Measurements from ENCODE around the gene SPARC.
A peak's percentile ranks its signal among the peaks of the same experiment; 100 is the strongest.

The SPARC gene

GRCh38 chr5:151661968-151662732, 24.6 kb downstream of the SPARC start:
- TF ChIP-seq ZNF8 (CRISPR knock-in tag; IDR thresholded peaks at IDR 0.05) = no peak
- no peak for TF ChIP-seq ZNF565 (CRISPR knock-in tag; conservative IDR thresholded peaks at IDR 0.05; ENCODE audit: low read depth)
- TF ChIP-seq ZNF70 (CRISPR knock-in tag; IDR thresholded peaks at IDR 0.05) = no peak
- TF ChIP-seq ESRRG (CRISPR knock-in tag; IDR thresholded peaks at IDR 0.05) = no peak
- no peak for TF ChIP-seq ZFP3 (CRISPR knock-in tag; IDR thresholded peaks at IDR 0.05)
- no peak for ATAC-seq

- ATAC-seq = peak; percentile 41
- TF ChIP-seq ZFP30 (CRISPR knock-in tag; IDR thresholded peaks at IDR 0.05) (no peak), ZC3H10 (CRISPR knock-in tag; IDR thresholded peaks at IDR 0.05) (no peak), POU6F1 (CRISPR knock-in tag; IDR thresholded peaks at IDR 0.05; ENCODE audit: borderline replicate concordance, low read depth) (no peak), TSHZ2 (CRISPR knock-in tag; IDR thresholded peaks at IDR 0.05) (no peak), ZFP3 (CRISPR knock-in tag; IDR thresholded peaks at IDR 0.05) (no peak), ISL1 (CRISPR knock-in tag; IDR thresholded peaks at IDR 0.05) (no peak), GLIS3 (CRISPR knock-in tag; IDR thresholded peaks at IDR 0.05) (no peak), ARNTL (CRISPR knock-in tag; IDR thresholded peaks at IDR 0.05; ENCODE audit: borderline replicate concordance, low read depth) (no peak), ZNF8 (CRISPR knock-in tag; IDR thresholded peaks at IDR 0.05) (no peak), RARB (CRISPR knock-in tag; IDR thresholded peaks at IDR 0.05) (no peak), CSRNP3 (CRISPR knock-in tag; IDR thresholded peaks at IDR 0.05) (no peak), CREB5 (CRISPR knock-in tag; IDR thresholded peaks at IDR 0.05; ENCODE audit: low read depth) (no peak), ESRRG (CRISPR knock-in tag; IDR thresholded peaks at IDR 0.05) (no peak), TOX (CRISPR knock-in tag; IDR thresholded peaks at IDR 0.05; ENCODE audit: borderline replicate concordance) (no peak), BACH2 (CRISPR knock-in tag; IDR thresholded peaks at IDR 0.05; ENCODE audit: borderline replicate concordance) (no peak), ZNF565 (CRISPR knock-in tag; conservative IDR thresholded peaks at IDR 0.05; ENCODE audit: low read depth) (no peak), CSDC2 (CRISPR knock-in tag; IDR thresholded peaks at IDR 0.05) (no peak), ZNF70 (CRISPR knock-in tag; IDR thresholded peaks at IDR 0.05) (no peak), PATZ1 (CRISPR knock-in tag; IDR thresholded peaks at IDR 0.05; ENCODE audit: borderline replicate concordance) (no peak), PPARA (CRISPR knock-in tag; IDR thresholded peaks at IDR 0.05; ENCODE audit: borderline replicate concordance) (no peak)
These were observed 25.9 kb downstream of the SPARC start for GRCh38 chr5:151660616-151661495.
